ENCODE measurements around the gene TMEM43.
A peak's percentile ranks its signal among the peaks of the same experiment; 100 is the strongest.
"Not testable (repeated sequence)": the region's sequence is repeated elsewhere in the genome, so short reads cannot be mapped to it uniquely, and the experiment has no call there.

Gene TMEM43, protein sequence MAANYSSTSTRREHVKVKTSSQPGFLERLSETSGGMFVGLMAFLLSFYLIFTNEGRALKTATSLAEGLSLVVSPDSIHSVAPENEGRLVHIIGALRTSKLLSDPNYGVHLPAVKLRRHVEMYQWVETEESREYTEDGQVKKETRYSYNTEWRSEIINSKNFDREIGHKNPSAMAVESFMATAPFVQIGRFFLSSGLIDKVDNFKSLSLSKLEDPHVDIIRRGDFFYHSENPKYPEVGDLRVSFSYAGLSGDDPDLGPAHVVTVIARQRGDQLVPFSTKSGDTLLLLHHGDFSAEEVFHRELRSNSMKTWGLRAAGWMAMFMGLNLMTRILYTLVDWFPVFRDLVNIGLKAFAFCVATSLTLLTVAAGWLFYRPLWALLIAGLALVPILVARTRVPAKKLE

DNA sequence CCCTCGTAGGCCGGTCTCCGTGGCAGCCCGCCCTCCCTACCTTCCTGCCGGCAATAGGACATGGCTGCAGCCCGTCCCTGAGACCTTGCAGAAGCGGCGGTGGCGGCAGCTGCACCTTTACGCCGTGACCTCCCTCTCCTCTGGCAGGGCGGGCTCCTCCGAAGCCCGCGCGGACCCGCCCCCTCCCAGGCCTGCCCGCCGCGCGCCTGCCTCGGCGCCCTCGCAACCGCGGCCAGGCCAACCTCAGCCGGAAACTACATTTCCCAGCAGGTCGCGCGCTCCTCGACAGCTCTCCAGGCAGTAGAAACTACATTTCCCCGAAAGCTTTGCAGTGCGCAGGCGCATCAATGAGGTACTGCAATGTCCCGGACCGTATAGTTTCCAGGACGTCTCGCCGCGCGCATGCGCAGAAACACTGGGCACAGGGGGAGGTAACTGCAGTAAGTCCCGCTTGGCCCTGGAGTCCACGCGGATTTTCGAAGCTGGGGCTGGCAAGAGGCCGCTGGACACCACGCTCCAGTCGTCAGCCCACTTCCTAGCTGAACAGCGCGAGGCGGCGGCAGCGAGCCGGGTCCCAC, at the start of gene TMEM43, which contains the start of gene CHCHD4:
Gene TMEM43 (plus strand): TSS at position 438 of the 578 bp plus-strand sequence. CDS start 142 bp downstream, outside the sequence.
Gene CHCHD4 (minus strand): TSS at position 256 of the 578 bp plus-strand sequence. CDS start 194 bp downstream, at position 62.
- peak; percentile 96 for DNase-seq

DNA sequence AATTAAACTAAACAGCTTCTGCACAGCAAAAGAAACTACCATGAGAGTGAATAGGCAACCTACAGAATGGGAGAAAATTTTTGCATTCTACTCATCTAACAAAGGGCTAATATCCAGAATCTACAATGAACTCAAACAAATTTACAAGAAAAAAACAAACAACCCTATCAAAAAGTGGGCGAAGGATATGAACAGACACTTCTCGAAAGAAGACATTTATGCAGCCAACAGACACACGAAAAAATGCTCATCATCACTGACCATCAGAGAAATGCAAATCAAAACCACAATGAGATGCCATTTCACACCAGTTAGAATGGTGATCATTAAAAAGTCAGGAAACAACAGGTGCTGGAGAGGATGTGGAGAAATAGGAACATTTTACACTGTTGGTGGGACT, 49.6 kb upstream of the TMEM43 start:
- not testable (repeated sequence) for DNase-seq

GRCh38 chr3:14077310-14077709, 47.5 kb upstream of the TMEM43 start:
- no peak for DNase-seq

- DNase-seq, result no peak
Observed at GRCh38 chr3:14082108-14082657, 42.7 kb upstream of the TMEM43 start.

GRCh38 chr3:14087461-14087860, 37.4 kb upstream of the TMEM43 start:
- not testable (repeated sequence) for DNase-seq

DNA sequence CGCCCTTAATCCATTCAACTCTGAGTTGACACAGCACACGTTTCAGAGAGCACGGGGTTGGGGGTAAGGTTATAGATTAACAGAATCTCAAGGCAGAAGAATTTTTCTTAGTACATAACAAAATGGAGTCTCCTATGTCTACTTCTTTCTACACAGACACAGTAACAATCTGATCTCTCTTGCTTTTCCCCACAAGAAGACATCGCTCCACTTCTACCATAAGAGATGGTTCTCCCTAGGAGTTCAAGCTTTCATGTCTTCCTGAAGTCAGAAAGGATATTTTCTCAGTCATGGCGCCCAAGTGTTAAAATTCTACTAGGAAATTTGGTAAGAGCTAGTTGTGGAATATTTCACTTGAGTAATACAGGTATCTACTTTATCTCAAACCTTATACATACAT, 32.9 kb upstream of the TMEM43 start:
- not testable (repeated sequence) for DNase-seq

- DNase-seq, result no peak
Observed at GRCh38 chr3:14092464-14092863, 32.4 kb upstream of the TMEM43 start.

- no peak for DNase-seq
Observed at GRCh38 chr3:14093831-14094230, 31.0 kb upstream of the TMEM43 start.

GRCh38 chr3:14096742-14097141, 28.1 kb upstream of the TMEM43 start:
- DNase-seq, result no peak

DNA sequence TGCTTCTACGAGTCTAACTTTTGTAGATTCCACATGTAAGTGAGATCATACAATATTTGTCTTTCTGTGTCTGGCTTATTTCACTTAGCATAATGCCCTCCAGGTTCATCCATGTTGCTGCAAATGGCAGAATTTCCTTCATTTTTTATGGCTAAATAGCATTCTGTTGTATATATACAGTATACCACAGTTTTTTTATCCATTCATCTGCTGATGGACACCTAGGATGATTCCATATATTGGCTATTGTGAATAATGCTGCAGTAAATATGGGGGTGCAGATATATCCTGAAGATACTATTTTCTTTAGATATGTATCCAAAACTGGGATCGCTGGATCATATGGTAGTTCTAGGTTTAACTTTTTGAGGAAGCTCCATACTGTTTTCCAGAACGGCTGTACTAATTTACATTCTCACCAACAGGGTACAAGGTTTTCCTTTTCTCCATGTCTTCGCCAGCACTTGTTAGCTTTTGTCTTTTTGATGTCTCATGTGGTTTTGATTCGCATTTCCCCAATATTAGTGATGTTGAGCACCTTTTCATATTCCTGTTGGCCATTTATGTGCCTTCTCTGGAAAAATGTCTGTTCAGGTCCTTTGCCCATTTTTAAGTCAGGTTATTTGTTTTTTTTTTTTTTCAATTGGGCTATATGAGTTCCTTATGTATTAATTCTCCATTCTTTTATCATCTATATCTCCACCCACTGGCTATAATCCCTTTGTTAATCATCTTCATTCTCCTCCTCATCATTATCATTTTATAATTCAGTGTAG, 27.0 kb upstream of the TMEM43 start:
- DNase-seq, result no peak

DNA sequence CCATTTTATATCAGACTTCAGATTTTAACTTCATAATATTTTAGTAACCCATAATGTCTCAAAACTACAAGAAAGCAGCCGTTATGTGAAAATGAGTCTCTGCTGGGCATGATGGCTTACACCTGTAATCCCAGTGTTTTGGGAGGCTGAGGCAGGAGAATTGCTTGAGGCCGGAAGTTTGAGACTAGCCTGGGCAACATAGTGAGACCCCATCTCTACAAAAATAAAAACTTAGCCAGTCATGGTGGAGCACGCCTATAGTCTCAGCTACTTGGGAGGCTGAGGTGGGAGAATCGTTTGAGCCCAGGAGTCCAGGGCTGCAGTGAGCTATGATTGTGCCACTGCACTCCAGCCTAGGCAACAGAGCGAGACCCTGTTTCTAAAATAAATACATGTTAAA, 15.0 kb upstream of the TMEM43 start:
- not testable (repeated sequence) for DNase-seq

DNA sequence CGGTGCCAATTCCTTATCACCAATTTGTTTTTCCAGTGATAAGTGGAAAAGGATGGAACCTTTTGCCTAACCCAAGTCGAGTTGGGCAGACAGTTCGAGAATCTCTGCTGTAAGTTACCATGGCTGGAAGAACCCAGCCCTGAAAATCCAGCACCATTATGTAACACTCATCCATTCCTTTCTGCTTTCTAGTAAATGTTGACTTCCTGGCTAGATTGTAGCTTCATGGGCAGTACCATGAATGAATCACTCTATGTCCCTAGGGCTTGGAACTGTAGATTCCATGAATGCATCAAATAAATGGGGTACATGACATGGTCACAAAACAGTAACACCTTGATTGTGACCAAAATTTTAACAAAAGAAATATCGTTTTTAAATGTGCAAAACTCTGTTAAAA, 14.2 kb upstream of the TMEM43 start:
- DNase-seq, result no peak

- no peak for DNase-seq
Observed at GRCh38 chr3:14113965-14114635, 10.8 kb upstream of the TMEM43 start.

GRCh38 chr3:14117468-14118399, 7.1 kb upstream of the TMEM43 start:
- no peak for DNase-seq

DNA sequence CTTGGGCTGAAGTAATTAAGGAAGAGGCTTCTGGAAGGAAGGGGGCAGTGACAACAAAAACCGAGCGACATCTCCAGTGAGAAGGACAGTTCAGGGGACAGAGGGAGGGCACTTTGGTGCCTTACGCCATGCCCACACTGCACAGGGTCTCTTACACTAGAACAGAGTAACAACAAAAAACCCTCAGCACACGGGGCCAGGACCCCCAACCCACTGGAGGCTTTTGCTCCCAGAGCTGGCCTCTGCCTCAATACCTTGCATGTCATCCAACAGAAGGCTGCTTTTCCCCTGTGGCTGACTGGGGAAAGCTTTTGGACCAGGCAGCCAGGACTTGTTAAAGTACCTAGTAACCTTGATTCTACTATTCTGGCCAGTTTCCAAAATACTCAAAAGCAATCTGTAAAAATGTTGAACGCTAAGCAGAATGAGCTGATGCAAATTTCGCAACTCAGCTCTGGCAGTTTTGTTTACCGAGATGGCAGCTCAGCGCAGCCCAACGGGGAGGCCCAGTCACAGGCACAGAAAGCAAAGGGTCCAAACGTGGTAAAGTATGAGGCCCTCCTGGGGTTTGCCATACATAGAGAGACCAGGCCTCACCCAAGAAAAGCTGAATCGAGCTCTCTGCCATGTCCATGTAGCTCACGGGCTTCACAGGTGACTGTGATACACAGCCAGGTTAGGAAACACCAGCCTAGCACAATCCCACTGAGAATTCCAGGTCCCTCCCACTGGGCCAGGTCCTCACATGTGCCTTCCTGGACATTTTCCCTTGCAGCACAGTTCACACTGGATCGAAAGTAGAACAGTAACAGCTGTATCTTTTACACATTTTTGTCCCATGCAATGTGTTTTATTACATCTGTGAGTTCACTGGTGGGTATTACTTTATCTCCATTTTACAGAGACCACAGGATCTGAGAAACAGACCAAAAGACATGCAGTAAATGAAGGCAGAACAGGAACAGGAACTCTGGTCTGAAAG, 6.2 kb upstream of the TMEM43 start:
- DNase-seq, result peak; percentile 61

DNA sequence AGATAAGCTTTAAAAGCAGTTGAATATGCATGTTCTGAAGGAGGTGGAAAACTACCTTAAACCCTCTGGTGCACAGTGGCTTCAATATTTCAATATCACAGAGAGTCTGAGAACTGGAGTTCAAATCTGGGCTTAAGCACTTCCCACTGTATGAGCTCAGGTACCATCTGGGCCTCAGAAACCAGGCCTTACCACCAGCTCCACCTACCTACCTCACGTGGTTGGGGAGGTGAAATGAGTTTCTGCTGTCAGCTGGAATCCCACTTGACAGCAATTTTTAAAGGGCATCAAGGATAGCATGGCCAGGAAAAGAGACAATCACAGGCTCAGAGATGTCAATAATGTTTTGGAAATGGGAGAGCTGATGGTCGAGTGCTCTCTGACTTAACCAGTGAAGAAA, 5.2 kb upstream of the TMEM43 start:
- no peak for DNase-seq

DNA sequence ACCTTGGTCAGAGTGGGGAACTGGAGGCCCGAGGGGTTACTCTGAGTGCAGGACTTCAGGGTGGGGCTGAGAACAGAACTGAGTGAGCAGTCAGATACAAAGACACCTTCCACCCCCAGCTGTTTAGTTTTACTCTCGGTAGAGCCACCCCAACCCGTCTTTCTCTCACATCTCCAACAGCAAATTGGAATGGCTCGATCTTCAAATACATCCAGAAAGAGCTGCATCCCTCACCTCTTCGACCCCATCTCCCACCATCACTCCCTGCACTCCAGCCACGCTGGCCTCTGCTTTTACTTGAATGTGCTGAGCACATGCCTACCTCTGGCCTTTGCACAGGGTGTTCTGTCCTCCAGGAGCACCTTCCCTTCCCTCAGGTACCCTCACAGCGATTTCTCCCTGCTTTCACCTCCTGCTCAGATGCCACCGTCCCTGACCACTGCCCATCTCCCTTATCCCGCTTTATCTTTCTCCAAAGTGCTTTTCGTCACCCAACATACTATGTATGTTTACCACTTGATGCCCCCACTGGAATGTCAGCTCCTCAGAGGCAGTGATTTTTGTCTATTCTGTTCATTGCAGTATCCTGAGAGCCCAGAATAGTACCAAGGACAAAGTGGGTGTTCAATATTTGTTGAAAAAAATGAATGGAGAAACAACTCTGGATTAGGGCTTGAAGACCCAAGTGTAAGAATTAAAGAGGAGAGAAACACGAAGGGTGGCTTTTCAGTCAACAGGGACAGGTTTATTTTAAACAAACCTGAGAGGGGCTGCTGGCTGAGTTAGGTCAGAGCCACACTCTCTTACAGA, 4.5 kb upstream of the TMEM43 start:
- DNase-seq, result no peak

DNA sequence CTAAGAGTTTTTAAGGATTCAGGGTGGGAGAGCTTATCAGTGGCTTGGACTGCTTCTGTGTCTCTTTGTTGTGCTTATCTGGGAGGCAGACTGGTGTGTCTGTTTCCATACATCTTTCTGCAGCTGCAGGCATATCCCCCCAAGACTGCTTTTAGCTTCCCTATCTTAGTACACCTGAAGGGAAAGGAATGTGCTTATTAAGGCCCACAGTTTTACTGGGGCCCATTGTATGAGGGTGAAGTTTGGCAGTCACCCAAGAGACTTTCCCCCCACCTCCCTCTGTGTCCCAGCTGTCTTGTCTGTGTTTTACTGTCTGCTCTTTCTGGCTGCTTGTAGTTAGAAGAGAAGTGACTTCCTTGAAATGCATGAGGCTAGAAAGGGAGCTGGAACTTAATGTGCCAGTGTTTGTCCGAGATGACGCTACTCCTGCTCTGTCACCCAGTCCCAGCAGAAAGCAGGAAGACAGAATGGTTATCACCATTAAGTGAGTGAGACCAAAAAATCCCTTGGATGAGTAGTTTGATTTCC, 3.9 kb upstream of the TMEM43 start:
- DNase-seq, result not testable (repeated sequence)

DNA sequence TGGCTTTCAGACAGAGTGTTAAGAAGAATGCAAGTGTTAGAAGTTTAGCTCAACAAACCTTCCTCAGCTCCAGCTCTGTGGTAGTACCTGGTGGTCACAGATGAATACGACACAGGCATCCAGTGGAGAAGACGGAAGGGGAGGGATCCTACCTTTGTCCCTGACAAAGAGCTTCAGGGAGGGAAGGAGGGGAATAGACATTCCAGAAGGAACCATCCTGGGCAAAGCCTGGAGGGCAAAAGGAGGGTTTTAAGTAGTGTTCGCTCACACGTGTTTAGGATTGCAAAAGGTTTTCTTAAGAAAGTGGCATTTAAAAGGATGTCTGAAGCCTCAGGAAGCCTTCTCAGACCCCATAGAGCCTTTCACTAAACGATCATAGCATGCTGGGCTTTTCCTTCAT, 3.0 kb upstream of the TMEM43 start:
- DNase-seq, result no peak
